H1 (cell line): ENCODE data around the gene NCKAP1. TPM values are rescaled to one million over a fixed set of nuclear protein-coding genes. Genes with fewer than 3 reads are reported as not detected.

Source experiments
- CTCF ChIA-PET: fragments of 300-600 bp; sonication (Branson Sonifier 250); formaldehyde crosslinking; loops from one replicate; lab custom pipeline; 2021; ENCODE audit not compliant: partially characterized antibody; lab: Charles Lee
- POLR2A ChIA-PET: fragments of 300-600 bp; sonication (Branson Sonifier 250); formaldehyde crosslinking; loops from one replicate; lab custom pipeline; 2021; ENCODE audit warnings: inconsistent platforms; ENCODE audit not compliant: partially characterized antibody; lab: Charles Lee
- DNase-seq, 2 experiments: peaks; one replicate each; pipeline versions ENCODE4 v3.0.0 to v3.0.0-alpha.2; 2010 to 2022; ENCODE audit warnings: low spot score in 2 of 2, low read depth in 1 of 2, mixed read lengths in 1 of 2
- FAIRE-seq: peaks from 2 replicates; lab custom pipeline; 2011; peaks lifted over from hg19 to GRCh38; lab: Jason Lieb, UNC
- H2AFZ ChIP-seq: 2 replicates; pipeline ENCODE4 v1.8.1; 2012; ENCODE audit warnings: low read length, inconsistent platforms
- H2AK5ac ChIP-seq: 2 replicates; pipeline ENCODE4 v1.6.1; 2013; ENCODE audit warnings: low read depth, low read length
- H2BK120ac ChIP-seq: replicated peaks from 2 replicates; pipeline ENCODE3; 2013; ENCODE audit warnings: low read depth, low read length, inconsistent platforms
- H2BK12ac ChIP-seq: 2 replicates; pipeline ENCODE4 v1.6.1; 2013; ENCODE audit warnings: low read depth, low read length
- H2BK15ac ChIP-seq: 2 replicates; pipeline ENCODE4 v1.6.1; 2013; ENCODE audit warnings: low read length
- H2BK20ac ChIP-seq: 2 replicates; pipeline ENCODE4 v1.6.1; 2013; ENCODE audit warnings: low read length
- H2BK5ac ChIP-seq: 2 replicates; pipeline ENCODE4 v1.6.1; 2013; ENCODE audit warnings: low read depth, low read length
- H3K14ac ChIP-seq: 2 replicates; pipeline ENCODE4 v1.6.1; 2013; ENCODE audit warnings: inconsistent platforms; ENCODE audit not compliant: insufficient read length
- H3K18ac ChIP-seq: 2 replicates; pipeline ENCODE4 v1.6.1; 2013; ENCODE audit warnings: low read length; ENCODE audit errors: extremely low read depth
- H3K23ac ChIP-seq: 2 replicates; pipeline ENCODE4 v1.6.1; 2013; ENCODE audit warnings: inconsistent platforms; ENCODE audit not compliant: insufficient read length
- H3K23me2 ChIP-seq: 2 replicates; pipeline ENCODE4 v1.6.1; 2013; ENCODE audit warnings: low read depth, low read length
- H3K27ac ChIP-seq: 2 replicates; pipeline ENCODE4 v1.6.1; 2011; ENCODE audit warnings: low read depth, low read length, inconsistent platforms
- H3K27me3 ChIP-seq, 4 experiments: replicated peaks in 1 of 4; 1 replicate in 1 of 4; 2 replicates in 3 of 4; pipeline versions ENCODE4 v1.6.1 to v1.8.1; 2011 to 2013; ENCODE audit warnings: low read length in 3 of 4, mild to moderate bottlenecking in 3 of 4, inconsistent platforms in 2 of 4, mixed read lengths in 2 of 4, moderate library complexity in 1 of 4; ENCODE audit not compliant: control insufficient read depth in 3 of 4, insufficient read depth in 3 of 4; ENCODE audit errors: extremely low read depth in 1 of 4
- H3K36me3 ChIP-seq, 4 experiments: 2 replicates each; pipeline versions ENCODE4 v1.6.1 to v1.8.1; 2011 to 2013; ENCODE audit warnings: mild to moderate bottlenecking in 4 of 4, low read length in 3 of 4, moderate library complexity in 2 of 4, control low read depth in 1 of 4, inconsistent platforms in 1 of 4; ENCODE audit not compliant: insufficient read depth in 4 of 4, control insufficient read depth in 2 of 4
- H3K4ac ChIP-seq: replicated peaks from 2 replicates; pipeline ENCODE3; 2013; ENCODE audit warnings: low read length, low read depth, mixed read lengths, inconsistent platforms; ENCODE audit not compliant: insufficient read length
- H3K4me1 ChIP-seq, 4 experiments: replicated peaks in 1 of 4; 1 replicate in 1 of 4; 2 replicates in 3 of 4; pipeline versions ENCODE4 v1.6.1 to v1.8.1; 2011 to 2013; ENCODE audit warnings: low read length in 3 of 4, inconsistent platforms in 2 of 4, mixed read lengths in 1 of 4; ENCODE audit not compliant: insufficient read depth in 4 of 4, control insufficient read depth in 3 of 4
- H3K4me2 ChIP-seq, 2 experiments: 2 replicates each; pipeline versions ENCODE4 v1.6.1 to v1.8.1; 2011 to 2013; ENCODE audit warnings: low read depth in 2 of 2, low read length in 2 of 2, control low read depth in 1 of 2, inconsistent platforms in 1 of 2, mild to moderate bottlenecking in 1 of 2; ENCODE audit not compliant: insufficient read depth in 1 of 2
- H3K4me3 ChIP-seq, 4 experiments: fragments of 200-600, 300-600 bp in 1 of 4; sonication (generic), shearing (Covaris generic), sonication (Bioruptor Twin) in 1 of 4; 2 replicates each; pipeline versions ENCODE4 v1.5.1 to v1.8.1; 2011 to 2016; ENCODE audit warnings: low read length in 4 of 4, low read depth in 3 of 4, control low read depth in 2 of 4, inconsistent platforms in 2 of 4, mild to moderate bottlenecking in 2 of 4, mixed read lengths in 1 of 4, moderate library complexity in 1 of 4; ENCODE audit not compliant: insufficient read depth in 2 of 4; ENCODE audit errors: extremely low read depth in 1 of 4
- H3K56ac ChIP-seq: replicated peaks from 2 replicates; pipeline ENCODE3; 2013; ENCODE audit warnings: low read depth, mild to moderate bottlenecking, mixed read lengths, low read length, inconsistent platforms; ENCODE audit not compliant: insufficient read length
- H3K79me1 ChIP-seq: 2 replicates; pipeline ENCODE4 v1.6.1; 2013; ENCODE audit warnings: low read depth, low read length, control low read depth
- H3K79me2 ChIP-seq, 2 experiments: 2 replicates each; pipeline versions ENCODE4 v1.6.1 to v1.8.1; 2012 to 2013; ENCODE audit warnings: low read length in 2 of 2, mild to moderate bottlenecking in 2 of 2, inconsistent platforms in 1 of 2; ENCODE audit not compliant: insufficient read depth in 2 of 2, control insufficient read depth in 1 of 2
- H3K9ac ChIP-seq, 4 experiments: replicated peaks in 1 of 4; 1 replicate in 1 of 4; 2 replicates in 3 of 4; pipeline versions ENCODE4 v1.6.1 to v1.8.1; 2011 to 2013; ENCODE audit warnings: low read depth in 3 of 4, low read length in 3 of 4, control low read depth in 2 of 4, mild to moderate bottlenecking in 2 of 4, moderate library complexity in 2 of 4, inconsistent platforms in 1 of 4; ENCODE audit errors: extremely low read depth in 1 of 4
- H3K9me3 ChIP-seq, 2 experiments: 2 replicates each; pipeline versions ENCODE4 v1.6.1 to v1.8.1; 2012 to 2013; ENCODE audit warnings: mild to moderate bottlenecking in 2 of 2, moderate library complexity in 2 of 2, control low read depth in 1 of 2, inconsistent platforms in 1 of 2, low read depth in 1 of 2, low read length in 1 of 2, mixed read lengths in 1 of 2; ENCODE audit not compliant: insufficient read depth in 2 of 2
- H4K20me1 ChIP-seq, 2 experiments: replicated peaks in 1 of 2; 2 replicates each; pipeline versions ENCODE3 to v1.8.1; 2011 to 2013; ENCODE audit warnings: inconsistent platforms in 2 of 2, low read length in 2 of 2, mild to moderate bottlenecking in 1 of 2; ENCODE audit not compliant: insufficient read depth in 2 of 2, control insufficient read depth in 1 of 2
- H4K5ac ChIP-seq: 2 replicates; pipeline ENCODE4 v1.6.1; 2013; ENCODE audit warnings: low read length, low read depth, mixed read lengths, inconsistent platforms; ENCODE audit not compliant: insufficient read length
- H4K8ac ChIP-seq: 2 replicates; pipeline ENCODE4 v1.8.0; 2013; ENCODE audit warnings: mild to moderate bottlenecking, moderate library complexity, low read length, inconsistent platforms; ENCODE audit not compliant: insufficient read depth; ENCODE audit errors: extremely low read depth
- H4K91ac ChIP-seq: replicated peaks from 2 replicates; pipeline ENCODE3; 2013; ENCODE audit warnings: low read length, mixed read lengths, inconsistent platforms; ENCODE audit not compliant: insufficient read length
- SAP30 ChIP-seq: fragments of 300-600 bp; sonication (generic); IDR thresholded peaks from 2 replicates; pipeline ENCODE4 v1.7.1; 2012; ENCODE audit warnings: low read length, moderate library complexity, mild to moderate bottlenecking, inconsistent platforms; ENCODE audit not compliant: insufficient read depth, insufficient replicate concordance
- SP1 ChIP-seq: IDR thresholded peaks from 2 replicates; pipeline ENCODE4 v1.6.1; 2011; ENCODE audit warnings: low read depth, low read length
- SRF ChIP-seq: IDR thresholded peaks from 2 replicates; pipeline ENCODE4 v1.6.1; 2011; ENCODE audit warnings: mild to moderate bottlenecking, low read depth, low read length, moderate library complexity
- WGBS, 2 experiments: shearing (Covaris generic) in 1 of 2; methylation state at CpG; one replicate each; pipeline versions ENCODE4 v1.1.6 to v1.1.7; 2013 to 2015; ENCODE audit warnings: low lambda C conversion rate in 2 of 2, mixed read lengths in 2 of 2, inconsistent platforms in 1 of 2, low coverage in 1 of 2, missing lambda C conversion rate in 1 of 2; ENCODE audit not compliant: insufficient replicate concordance in 2 of 2, insufficient coverage in 1 of 2, insufficient read length in 1 of 2; ENCODE audit errors: extremely low coverage in 1 of 2, missing lambda C conversion rate in 1 of 2; 5-methylcytosine and 5-hydroxymethylcytosine counted together
- polyA plus RNA-seq, 7 experiments: library from polyadenylated mRNA; depleted of rRNA in 3 of 7; stranded (reverse) in 5 of 7; unstranded in 2 of 7; fragments of >200 nt in 5 of 7; fragments of 200-250 nt in 2 of 7; gene quantifications; 1 replicate in 5 of 7; 2 replicates in 1 of 7; 4 replicates in 1 of 7; pipeline versions ENCODE4 v1.2.1 to v1.2.3, GENCODE V29; 2011 to 2013; ENCODE audit warnings: missing spikeins in 2 of 7, mixed read lengths in 2 of 7
- total RNA-seq: library from RNA; stranded (reverse); fragmentation: NEBNext Ultra II Directional; extraction: Animal tissue kit (Norgen Biotek cat#: 25700); gene quantifications from 2 replicates; pipeline ENCODE4 v1.2.1, GENCODE V29; 2021

The NCKAP1 gene
- total and polyA plus RNA-seq, 2 of the 8 experiments (the other 6 are each of a cell fraction or from before 2014, with no cell fraction given) = 90.8 to 173 TPM

GRCh38 chr2:183033951-183034350 is 4.3 kb downstream of the NCKAP1 start:
- no peak overlapping the region for H3K27ac ChIP-seq
- H3K23ac ChIP-seq = no peak overlapping the region
- no peak overlapping the region for H2BK20ac ChIP-seq
- no peak overlapping the region for H3K56ac ChIP-seq
- DNase-seq (no peak), FAIRE-seq (no peak)
- H3K27me3 ChIP-seq = no peaks in the 10 kb centered on the region
- no peak overlapping the region for H4K5ac ChIP-seq
- no peak overlapping the region for H3K14ac ChIP-seq
- H2AFZ ChIP-seq = no peak overlapping the region
- H4K8ac ChIP-seq = no peak overlapping the region
- peaks cover 40 to 87% of the 10 kb centered on the region in 2 experiments for H3K79me2 ChIP-seq
- no peak overlapping the region for H4K91ac ChIP-seq
- H2BK12ac ChIP-seq = no peak overlapping the region
- H2BK5ac ChIP-seq = no peak overlapping the region
- H3K9me3 ChIP-seq = no peaks in the 10 kb centered on the region
- CTCF ChIA-PET = no interaction called here
- no peak overlapping the region for H3K18ac ChIP-seq
- H3K79me1 ChIP-seq = no peaks in the 10 kb centered on the region
- no peak overlapping the region for H2BK120ac ChIP-seq
- no peak overlapping the region for H2BK15ac ChIP-seq
- POLR2A ChIA-PET = no interaction called here
- H4K20me1 ChIP-seq = peaks cover 6 to 12% of the 10 kb centered on the region in 2 experiments
- 78% methylated on average over 1 of the region's 1 CpG; no CpG with 5 or more reads in 1 of the 2 experiments for WGBS, 2 experiments
- TF ChIP-seq SRF (no peak), SAP30 (no peak), SP1 (no peak)
- no peak overlapping the region for H3K4me2 ChIP-seq
- peaks cover 0 to 6% (median 1%) of the 10 kb centered on the region in 4 experiments; a peak in 3 of 7 replicates for H3K4me1 ChIP-seq
- H3K23me2 ChIP-seq = peaks cover 5% of the 10 kb centered on the region; the same call in 1 of the 2 replicates
- H3K9ac ChIP-seq = no peak overlapping the region
- H2AK5ac ChIP-seq = no peak overlapping the region
- H3K4ac ChIP-seq = no peak overlapping the region
- H3K36me3 ChIP-seq = no peaks in the 10 kb centered on the region
- 0 out of 8 replicates have a peak overlapping the region, but pooled peaks of 1 of the 4 experiments have one; percentile 96 for H3K4me3 ChIP-seq
